GM12874 (cell line): Measurements from ENCODE around the gene MON2.

ENCODE experiments used
- CTCF ChIP-seq: IDR thresholded peaks from 2 replicates; pipeline ENCODE4 v1.5.1; 2011; ENCODE audit warnings: low read depth, mild to moderate bottlenecking, control low read depth, low read length, moderate library complexity; ENCODE audit not compliant: insufficient read depth

The MON2 gene

GRCh38 chr12:62598846-62599245 is 132.2 kb downstream of the MON2 start:
- no peak for TF ChIP-seq CTCF

GRCh38 chr12:62599854-62600437 is 133.3 kb downstream of the MON2 start:
- no peak for TF ChIP-seq CTCF

GRCh38 chr12:62601765-62602164 is 135.1 kb downstream of the MON2 start:
- no peak for TF ChIP-seq CTCF

- TF ChIP-seq CTCF: no peak
Observed at GRCh38 chr12:62602255-62603060, 135.8 kb downstream of the MON2 start.

GRCh38 chr12:62603061-62603810 is 136.6 kb downstream of the MON2 start:
- peak; percentile 58 for TF ChIP-seq CTCF

GRCh38 chr12:62603811-62604098 is 137.1 kb downstream of the MON2 start:
- TF ChIP-seq CTCF: no peak

GRCh38 chr12:62604373-62604772 is 137.7 kb downstream of the MON2 start:
- no peak for TF ChIP-seq CTCF
